HEK293 (cell line): ENCODE data around the gene ABR.

Source experiments
- IKZF3 ChIP-seq: fragments of 450-650 bp; IDR thresholded peaks from 2 replicates; pipeline ENCODE4 v1.5.0; 2018; ENCODE audit warnings: missing biosample characterization, mild to moderate bottlenecking, missing genetic modification characterization, moderate library complexity
- ZFP3 ChIP-seq: fragments of 450-650 bp; formaldehyde crosslinking; IDR thresholded peaks from 2 replicates; pipeline ENCODE4 v1.5.1; 2016; ENCODE audit warnings: low read depth, missing biosample characterization, missing genetic modification characterization
- ZNF157 ChIP-seq: fragments of 450-650 bp; formaldehyde crosslinking; IDR thresholded peaks from 2 replicates; pipeline ENCODE4 v1.5.1; 2016; ENCODE audit warnings: missing biosample characterization, missing genetic modification characterization
- ZNF23 ChIP-seq: fragments of 450-650 bp; formaldehyde crosslinking; IDR thresholded peaks from 2 replicates; pipeline ENCODE4 v1.5.1; 2016; ENCODE audit warnings: missing biosample characterization, missing genetic modification characterization, borderline replicate concordance
- ZNF274 ChIP-seq, 2 experiments: fragments of 200-500 bp in 1 of 2; fragments of 450-650 bp in 1 of 2; sonication (Bioruptor generic) in 1 of 2; formaldehyde crosslinking in 1 of 2; IDR thresholded peaks; 2 replicates each; pipeline versions ENCODE4 v1.5.1 to v1.6.1; 2014 to 2016; ENCODE audit warnings: borderline replicate concordance in 1 of 2, inconsistent platforms in 1 of 2, low read length in 1 of 2, missing biosample characterization in 1 of 2, missing genetic modification characterization in 1 of 2
- ZNF311 ChIP-seq: fragments of 450-650 bp; formaldehyde crosslinking; IDR thresholded peaks from 2 replicates; pipeline ENCODE4 v1.5.1; 2017; ENCODE audit warnings: missing biosample characterization, missing genetic modification characterization, borderline replicate concordance
- ZNF747 ChIP-seq: fragments of 450-650 bp; formaldehyde crosslinking; IDR thresholded peaks from 2 replicates; pipeline ENCODE4 v1.5.1; 2016; ENCODE audit warnings: missing biosample characterization, missing genetic modification characterization
- TF ChIP-seq, protein P1 (sequence below): fragments of 450-650 bp; formaldehyde crosslinking; IDR thresholded peaks from 2 replicates; pipeline ENCODE4 v1.5.1; 2016; ENCODE audit warnings: missing biosample characterization, missing genetic modification characterization
- TF ChIP-seq, protein P2 (sequence below): fragments of 450-650 bp; formaldehyde crosslinking; IDR thresholded peaks from 2 replicates; pipeline ENCODE4 v1.5.1; 2016; ENCODE audit warnings: missing biosample characterization, missing genetic modification characterization

DNA sequence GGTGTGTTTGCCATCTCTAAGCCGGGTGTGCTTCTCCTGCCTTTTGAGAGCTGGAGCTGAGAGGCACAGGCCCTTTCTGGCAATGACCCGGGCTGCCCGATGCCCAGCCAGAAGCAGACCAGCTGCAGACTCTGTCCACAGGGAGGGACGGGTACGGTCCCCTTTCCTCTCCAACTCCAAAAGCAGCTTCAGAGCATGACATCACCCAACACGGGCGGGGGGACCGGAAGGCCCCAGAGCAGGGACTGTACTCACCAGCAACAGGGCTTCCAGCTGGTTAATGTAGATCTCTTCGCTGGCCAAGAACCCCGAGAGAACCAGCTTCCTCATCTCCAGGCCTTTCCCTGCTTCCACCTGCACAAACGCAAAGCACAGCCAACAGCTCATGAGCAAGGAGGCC is 79.4 kb downstream of the ABR start:
- TF ChIP-seq IKZF3 (tag by site-specific recombination) = no peak
- no peak for TF ChIP-seq ZNF311 (tag by site-specific recombination)
- TF ChIP-seq ZNF274 (IDR thresholded peaks at IDR 0.05; ENCODE audit: low read length) = no peak
- no peak for TF ChIP-seq ZNF274 (tag by site-specific recombination; IDR thresholded peaks at IDR 0.05; ENCODE audit: borderline replicate concordance)
- TF ChIP-seq, protein P1, sequence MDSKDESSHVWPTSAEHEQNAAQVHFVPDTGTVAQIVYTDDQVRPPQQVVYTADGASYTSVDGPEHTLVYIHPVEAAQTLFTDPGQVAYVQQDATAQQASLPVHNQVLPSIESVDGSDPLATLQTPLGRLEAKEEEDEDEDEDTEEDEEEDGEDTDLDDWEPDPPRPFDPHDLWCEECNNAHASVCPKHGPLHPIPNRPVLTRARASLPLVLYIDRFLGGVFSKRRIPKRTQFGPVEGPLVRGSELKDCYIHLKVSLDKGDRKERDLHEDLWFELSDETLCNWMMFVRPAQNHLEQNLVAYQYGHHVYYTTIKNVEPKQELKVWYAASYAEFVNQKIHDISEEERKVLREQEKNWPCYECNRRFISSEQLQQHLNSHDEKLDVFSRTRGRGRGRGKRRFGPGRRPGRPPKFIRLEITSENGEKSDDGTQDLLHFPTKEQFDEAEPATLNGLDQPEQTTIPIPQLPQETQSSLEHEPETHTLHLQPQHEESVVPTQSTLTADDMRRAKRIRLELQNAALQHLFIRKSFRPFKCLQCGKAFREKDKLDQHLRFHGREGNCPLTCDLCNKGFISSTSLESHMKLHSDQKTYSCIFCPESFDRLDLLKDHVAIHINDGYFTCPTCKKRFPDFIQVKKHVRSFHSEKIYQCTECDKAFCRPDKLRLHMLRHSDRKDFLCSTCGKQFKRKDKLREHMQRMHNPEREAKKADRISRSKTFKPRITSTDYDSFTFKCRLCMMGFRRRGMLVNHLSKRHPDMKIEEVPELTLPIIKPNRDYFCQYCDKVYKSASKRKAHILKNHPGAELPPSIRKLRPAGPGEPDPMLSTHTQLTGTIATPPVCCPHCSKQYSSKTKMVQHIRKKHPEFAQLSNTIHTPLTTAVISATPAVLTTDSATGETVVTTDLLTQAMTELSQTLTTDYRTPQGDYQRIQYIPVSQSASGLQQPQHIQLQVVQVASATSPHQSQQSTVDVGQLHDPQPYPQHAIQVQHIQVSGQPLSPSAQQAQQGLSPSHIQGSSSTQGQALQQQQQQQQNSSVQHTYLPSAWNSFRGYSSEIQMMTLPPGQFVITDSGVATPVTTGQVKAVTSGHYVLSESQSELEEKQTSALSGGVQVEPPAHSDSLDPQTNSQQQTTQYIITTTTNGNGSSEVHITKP = no peak
- TF ChIP-seq, protein P2, sequence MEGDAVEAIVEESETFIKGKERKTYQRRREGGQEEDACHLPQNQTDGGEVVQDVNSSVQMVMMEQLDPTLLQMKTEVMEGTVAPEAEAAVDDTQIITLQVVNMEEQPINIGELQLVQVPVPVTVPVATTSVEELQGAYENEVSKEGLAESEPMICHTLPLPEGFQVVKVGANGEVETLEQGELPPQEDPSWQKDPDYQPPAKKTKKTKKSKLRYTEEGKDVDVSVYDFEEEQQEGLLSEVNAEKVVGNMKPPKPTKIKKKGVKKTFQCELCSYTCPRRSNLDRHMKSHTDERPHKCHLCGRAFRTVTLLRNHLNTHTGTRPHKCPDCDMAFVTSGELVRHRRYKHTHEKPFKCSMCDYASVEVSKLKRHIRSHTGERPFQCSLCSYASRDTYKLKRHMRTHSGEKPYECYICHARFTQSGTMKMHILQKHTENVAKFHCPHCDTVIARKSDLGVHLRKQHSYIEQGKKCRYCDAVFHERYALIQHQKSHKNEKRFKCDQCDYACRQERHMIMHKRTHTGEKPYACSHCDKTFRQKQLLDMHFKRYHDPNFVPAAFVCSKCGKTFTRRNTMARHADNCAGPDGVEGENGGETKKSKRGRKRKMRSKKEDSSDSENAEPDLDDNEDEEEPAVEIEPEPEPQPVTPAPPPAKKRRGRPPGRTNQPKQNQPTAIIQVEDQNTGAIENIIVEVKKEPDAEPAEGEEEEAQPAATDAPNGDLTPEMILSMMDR (tag by site-specific recombination) = no peak
- no peak for TF ChIP-seq ZNF747 (tag by site-specific recombination)
- TF ChIP-seq ZFP3 = no peak
- TF ChIP-seq ZNF23 (tag by site-specific recombination) = no peak
- no peak for TF ChIP-seq ZNF157 (tag by site-specific recombination)
